HepG2 (cell line): ENCODE measurements around the gene TRIM10. TPM values are rescaled to one million over a fixed set of nuclear protein-coding genes. Genes with fewer than 3 reads are reported as not detected.

Experiments
- ARNT ChIP-seq: fragments of 450-650 bp; IDR thresholded peaks from 2 replicates; pipeline ENCODE4 v1.6.1; 2017
- EHMT2 ChIP-seq: fragments of 200-600 bp; sonication (generic); IDR thresholded peaks from 2 replicates; pipeline ENCODE4 v1.7.0; 2017; ENCODE audit warnings: antibody characterized with exemption, low read depth, low read length, borderline replicate concordance
- ELF4 ChIP-seq: sonication (generic); formaldehyde crosslinking; IDR thresholded peaks from 2 replicates; pipeline ENCODE4 v1.5.0; 2020; ENCODE audit warnings: missing genetic modification reagents, mild to moderate bottlenecking, moderate library complexity, borderline replicate concordance
- ESRRA ChIP-seq: sonication (generic); formaldehyde crosslinking; IDR thresholded peaks from 2 replicates; pipeline ENCODE4 v1.5.1; 2020; ENCODE audit warnings: mild to moderate bottlenecking, low read depth, missing genetic modification reagents
- GLI4 ChIP-seq: sonication (generic); formaldehyde crosslinking; IDR thresholded peaks from 2 replicates; pipeline ENCODE4 v1.5.1; 2020; ENCODE audit warnings: missing genetic modification reagents, mild to moderate bottlenecking, moderate library complexity, borderline replicate concordance
- KLF16 ChIP-seq, 2 experiments: sonication (generic) in 1 of 2; formaldehyde crosslinking in 1 of 2; IDR thresholded peaks; 2 replicates each; pipeline versions ENCODE4 v1.6.1 to v1.8.0; 2016 to 2023; ENCODE audit warnings: missing genetic modification reagents in 2 of 2, missing compliant biosample characterization in 1 of 2
- SALL2 ChIP-seq: sonication (generic); formaldehyde crosslinking; IDR thresholded peaks from 2 replicates; pipeline ENCODE4 v1.8.1; 2023; ENCODE audit warnings: mild to moderate bottlenecking, missing genetic modification reagents, inconsistent platforms
- SRSF4 ChIP-seq: fragments of 200-400 bp; formaldehyde crosslinking; IDR thresholded peaks from one replicate; pipeline ENCODE4 v1.6.1; 2018; ENCODE audit warnings: mild to moderate bottlenecking, low read depth, low read length, moderate library complexity; ENCODE audit not compliant: poor library complexity, severe bottlenecking
- THYN1 ChIP-seq: sonication (generic); formaldehyde crosslinking; IDR thresholded peaks from 2 replicates; pipeline ENCODE4 v1.8.1; 2023; ENCODE audit warnings: low read depth, mild to moderate bottlenecking, moderate library complexity, missing genetic modification reagents, borderline replicate concordance
- TSC22D2 ChIP-seq: sonication (generic); formaldehyde crosslinking; IDR thresholded peaks from 2 replicates; pipeline ENCODE4 v1.5.1; 2020; ENCODE audit warnings: missing genetic modification reagents, mild to moderate bottlenecking, borderline replicate concordance
- YEATS2 ChIP-seq: sonication (generic); formaldehyde crosslinking; IDR thresholded peaks from 2 replicates; pipeline ENCODE4 v1.4.0; 2020; ENCODE audit warnings: missing genetic modification reagents, borderline replicate concordance
- ZFP36L2 ChIP-seq: sonication (generic); formaldehyde crosslinking; IDR thresholded peaks from 2 replicates; pipeline ENCODE4 v1.4.0; 2020; ENCODE audit warnings: missing genetic modification reagents
- ZNF20 ChIP-seq: sonication (generic); formaldehyde crosslinking; IDR thresholded peaks from 2 replicates; pipeline ENCODE4 v1.4.0; 2020; ENCODE audit warnings: mild to moderate bottlenecking, moderate library complexity, missing genetic modification reagents
- ZNF230 ChIP-seq: sonication (generic); formaldehyde crosslinking; IDR thresholded peaks from 2 replicates; pipeline ENCODE4 v1.4.0; 2020; ENCODE audit warnings: mild to moderate bottlenecking, missing genetic modification reagents
- ZNF670 ChIP-seq: sonication (generic); formaldehyde crosslinking; IDR thresholded peaks from 2 replicates; pipeline ENCODE4 v1.8.0; 2022; ENCODE audit warnings: mild to moderate bottlenecking, missing genetic modification reagents, borderline replicate concordance
- ZNF720 ChIP-seq: sonication (generic); formaldehyde crosslinking; IDR thresholded peaks from 2 replicates; pipeline ENCODE4 v1.4.0; 2020; ENCODE audit warnings: missing genetic modification reagents
- ZNF879 ChIP-seq: sonication (generic); formaldehyde crosslinking; IDR thresholded peaks from 2 replicates; pipeline ENCODE4 v1.8.1; 2023; ENCODE audit warnings: missing genetic modification reagents
- polyA plus RNA-seq, 8 experiments: library from polyadenylated mRNA; depleted of rRNA in 3 of 8; stranded (reverse) in 7 of 8; unstranded in 1 of 8; fragments of >200 nt; fragmentation: Illumina TruSeq in 4 of 8; extraction: Trizol in 4 of 8; gene quantifications; 2 replicates each; pipeline versions ENCODE4 v1.2.1 to v1.2.3, GENCODE V29; 2011 to 2016; ENCODE audit warnings: low read depth in 4 of 8, missing spikeins in 1 of 8, mixed read lengths in 1 of 8; ENCODE audit not compliant: insufficient read depth in 1 of 8
- total RNA-seq, 5 experiments: library from RNA; depleted of rRNA; stranded (reverse); fragments of >200 nt; fragmentation: Illumina TruSeq; extraction: Trizol; gene quantifications; 2 replicates each; pipeline ENCODE4 v1.2.3, GENCODE V29; 2016; ENCODE audit warnings: low read depth in 1 of 5
- TF ChIP-seq, protein P1 (sequence below): sonication (generic); formaldehyde crosslinking; IDR thresholded peaks from 2 replicates; pipeline ENCODE4 v1.4.0; 2020; ENCODE audit warnings: missing genetic modification reagents
- TF ChIP-seq, protein P2 (sequence below): sonication (generic); formaldehyde crosslinking; IDR thresholded peaks from 2 replicates; pipeline ENCODE4 v1.4.0; 2020; ENCODE audit warnings: missing genetic modification reagents
- TF ChIP-seq, protein P3 (sequence below): sonication (generic); formaldehyde crosslinking; IDR thresholded peaks from 2 replicates; pipeline ENCODE4 v1.4.0; 2020; ENCODE audit warnings: missing genetic modification reagents
- TF ChIP-seq, protein P4 (sequence below): IDR thresholded peaks from 2 replicates; pipeline ENCODE4 v1.6.1; 2016; ENCODE audit warnings: missing compliant biosample characterization, missing genetic modification reagents, borderline replicate concordance
- TF ChIP-seq, protein P5 (sequence below): IDR thresholded peaks from 2 replicates; pipeline ENCODE4 v1.6.1; 2016; ENCODE audit warnings: mild to moderate bottlenecking, missing biosample characterization, missing genetic modification reagents

Gene TRIM10
- total and polyA plus RNA-seq, 2 of the 13 experiments (the other 11 are each of a cell fraction or from before 2014, with no cell fraction given) = 4.1 to 6.8 TPM

DNA sequence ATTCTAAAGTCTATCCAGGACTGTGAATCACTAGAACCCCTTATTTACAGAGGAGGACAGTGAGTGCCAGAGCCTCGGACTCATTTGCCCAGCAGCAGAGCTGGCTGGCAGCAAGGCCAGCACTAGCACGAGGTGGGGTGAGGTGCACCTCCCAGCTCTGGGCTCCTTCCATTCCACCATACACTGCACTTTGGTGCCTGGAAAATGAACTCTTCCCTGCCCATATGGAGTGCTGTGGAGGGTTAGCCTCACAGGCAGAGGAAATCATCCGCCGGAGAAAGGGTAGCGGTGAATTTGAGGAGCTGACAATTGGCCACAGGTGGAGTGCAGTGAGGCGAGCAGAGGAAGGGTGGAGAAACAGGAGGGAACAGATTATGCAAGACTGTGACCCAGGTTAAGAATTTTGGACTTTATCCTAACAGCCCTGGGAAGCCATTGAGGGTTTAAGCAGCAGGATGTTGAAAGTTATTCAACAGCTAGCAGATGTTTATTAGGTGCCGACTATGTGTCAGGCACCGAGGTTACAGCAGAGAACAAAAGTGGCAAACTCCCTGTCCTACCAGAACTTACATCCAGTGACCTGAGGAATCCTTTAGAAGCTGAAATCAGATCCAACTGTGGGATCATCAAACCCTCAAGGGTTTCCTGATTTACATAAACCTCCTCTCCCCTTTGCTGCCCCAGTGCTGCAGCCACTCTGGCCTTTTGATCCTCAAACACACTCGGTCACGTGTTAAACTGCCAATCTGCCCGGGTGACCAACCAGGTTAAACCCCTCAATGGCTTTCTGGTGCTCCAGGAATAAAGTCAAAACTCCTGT, 46.0 kb upstream of the TRIM10 start (continued):
- TF ChIP-seq, protein P1, sequence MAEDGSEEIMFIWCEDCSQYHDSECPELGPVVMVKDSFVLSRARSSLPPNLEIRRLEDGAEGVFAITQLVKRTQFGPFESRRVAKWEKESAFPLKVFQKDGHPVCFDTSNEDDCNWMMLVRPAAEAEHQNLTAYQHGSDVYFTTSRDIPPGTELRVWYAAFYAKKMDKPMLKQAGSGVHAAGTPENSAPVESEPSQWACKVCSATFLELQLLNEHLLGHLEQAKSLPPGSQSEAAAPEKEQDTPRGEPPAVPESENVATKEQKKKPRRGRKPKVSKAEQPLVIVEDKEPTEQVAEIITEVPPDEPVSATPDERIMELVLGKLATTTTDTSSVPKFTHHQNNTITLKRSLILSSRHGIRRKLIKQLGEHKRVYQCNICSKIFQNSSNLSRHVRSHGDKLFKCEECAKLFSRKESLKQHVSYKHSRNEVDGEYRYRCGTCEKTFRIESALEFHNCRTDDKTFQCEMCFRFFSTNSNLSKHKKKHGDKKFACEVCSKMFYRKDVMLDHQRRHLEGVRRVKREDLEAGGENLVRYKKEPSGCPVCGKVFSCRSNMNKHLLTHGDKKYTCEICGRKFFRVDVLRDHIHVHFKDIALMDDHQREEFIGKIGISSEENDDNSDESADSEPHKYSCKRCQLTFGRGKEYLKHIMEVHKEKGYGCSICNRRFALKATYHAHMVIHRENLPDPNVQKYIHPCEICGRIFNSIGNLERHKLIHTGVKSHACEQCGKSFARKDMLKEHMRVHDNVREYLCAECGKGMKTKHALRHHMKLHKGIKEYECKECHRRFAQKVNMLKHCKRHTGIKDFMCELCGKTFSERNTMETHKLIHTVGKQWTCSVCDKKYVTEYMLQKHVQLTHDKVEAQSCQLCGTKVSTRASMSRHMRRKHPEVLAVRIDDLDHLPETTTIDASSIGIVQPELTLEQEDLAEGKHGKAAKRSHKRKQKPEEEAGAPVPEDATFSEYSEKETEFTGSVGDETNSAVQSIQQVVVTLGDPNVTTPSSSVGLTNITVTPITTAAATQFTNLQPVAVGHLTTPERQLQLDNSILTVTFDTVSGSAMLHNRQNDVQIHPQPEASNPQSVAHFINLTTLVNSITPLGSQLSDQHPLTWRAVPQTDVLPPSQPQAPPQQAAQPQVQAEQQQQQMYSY (CRISPR knock-in tag) = peak; percentile 44; the same call in 1 of the 2 replicates
- TF ChIP-seq GLI4 (CRISPR knock-in tag) = no peak; the same call in 1 of the 2 replicates
- TF ChIP-seq, protein P2, sequence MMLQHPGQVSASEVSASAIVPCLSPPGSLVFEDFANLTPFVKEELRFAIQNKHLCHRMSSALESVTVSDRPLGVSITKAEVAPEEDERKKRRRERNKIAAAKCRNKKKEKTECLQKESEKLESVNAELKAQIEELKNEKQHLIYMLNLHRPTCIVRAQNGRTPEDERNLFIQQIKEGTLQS = peak; percentile 67
- TF ChIP-seq, protein P3, sequence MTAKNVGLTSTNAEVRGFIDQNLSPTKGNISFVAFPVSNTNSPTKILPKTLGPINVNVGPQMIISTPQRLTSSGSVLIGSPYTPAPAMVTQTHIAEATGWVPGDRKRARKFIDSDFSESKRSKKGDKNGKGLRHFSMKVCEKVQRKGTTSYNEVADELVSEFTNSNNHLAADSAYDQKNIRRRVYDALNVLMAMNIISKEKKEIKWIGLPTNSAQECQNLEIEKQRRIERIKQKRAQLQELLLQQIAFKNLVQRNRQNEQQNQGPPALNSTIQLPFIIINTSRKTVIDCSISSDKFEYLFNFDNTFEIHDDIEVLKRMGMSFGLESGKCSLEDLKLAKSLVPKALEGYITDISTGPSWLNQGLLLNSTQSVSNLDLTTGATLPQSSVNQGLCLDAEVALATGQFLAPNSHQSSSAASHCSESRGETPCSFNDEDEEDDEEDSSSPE = peak; percentile 73
- peak; percentile 89 for TF ChIP-seq SALL2 (CRISPR knock-in tag)
- TF ChIP-seq TSC22D2 (CRISPR knock-in tag) = no peak
- TF ChIP-seq ZNF20 (CRISPR knock-in tag) = no peak
- TF ChIP-seq ZNF879 (CRISPR knock-in tag) = no peak
- peak in 1 of 2 experiments; percentile 70; a peak in 2 of 4 replicates for TF ChIP-seq KLF16 (CRISPR knock-in tag; IDR thresholded peaks at IDR 0.05)
- TF ChIP-seq, protein P4, sequence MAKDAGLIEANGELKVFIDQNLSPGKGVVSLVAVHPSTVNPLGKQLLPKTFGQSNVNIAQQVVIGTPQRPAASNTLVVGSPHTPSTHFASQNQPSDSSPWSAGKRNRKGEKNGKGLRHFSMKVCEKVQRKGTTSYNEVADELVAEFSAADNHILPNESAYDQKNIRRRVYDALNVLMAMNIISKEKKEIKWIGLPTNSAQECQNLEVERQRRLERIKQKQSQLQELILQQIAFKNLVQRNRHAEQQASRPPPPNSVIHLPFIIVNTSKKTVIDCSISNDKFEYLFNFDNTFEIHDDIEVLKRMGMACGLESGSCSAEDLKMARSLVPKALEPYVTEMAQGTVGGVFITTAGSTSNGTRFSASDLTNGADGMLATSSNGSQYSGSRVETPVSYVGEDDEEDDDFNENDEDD (CRISPR knock-in tag) = peak; percentile 53; the same call in 1 of the 2 replicates
- TF ChIP-seq, protein P5, sequence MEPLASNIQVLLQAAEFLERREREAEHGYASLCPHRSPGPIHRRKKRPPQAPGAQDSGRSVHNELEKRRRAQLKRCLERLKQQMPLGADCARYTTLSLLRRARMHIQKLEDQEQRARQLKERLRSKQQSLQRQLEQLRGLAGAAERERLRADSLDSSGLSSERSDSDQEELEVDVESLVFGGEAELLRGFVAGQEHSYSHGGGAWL (CRISPR knock-in tag) = peak; percentile 69; the same call in 1 of the 2 replicates
- TF ChIP-seq EHMT2 = peak; percentile 87; the same call in 1 of the 2 replicates
- no peak; the same call in 1 of the 2 replicates for TF ChIP-seq ELF4 (CRISPR knock-in tag)
- peak; percentile 69 for TF ChIP-seq YEATS2 (CRISPR knock-in tag)
- TF ChIP-seq ZNF670 (CRISPR knock-in tag) = peak; percentile 88; the same call in 1 of the 2 replicates
- no peak for TF ChIP-seq ARNT
- peak; percentile 79; the same call in 1 of the 2 replicates for TF ChIP-seq ZNF230 (CRISPR knock-in tag)
- TF ChIP-seq THYN1 (CRISPR knock-in tag) = peak; percentile 18; the same call in 1 of the 2 replicates
- 0 out of 2 replicates have a peak, but pooled peaks have one; percentile 67 for TF ChIP-seq ZFP36L2
- TF ChIP-seq ZNF720 = 0 out of 2 replicates have a peak, but pooled peaks have one; percentile 26
- no peak for TF ChIP-seq ESRRA
- no peak for TF ChIP-seq SRSF4
